HEK293 (cell line): ENCODE data around the gene KRT80.
A peak's percentile ranks its signal among the peaks of the same experiment; 100 is the strongest.

ENCODE experiments used
- BCL11A ChIP-seq: fragments of 450-650 bp; formaldehyde crosslinking; IDR thresholded peaks from 2 replicates; pipeline ENCODE4 v1.5.1; 2016; ENCODE audit warnings: low read depth, missing biosample characterization, missing genetic modification characterization
- GLIS2 ChIP-seq: fragments of 450-650 bp; formaldehyde crosslinking; IDR thresholded peaks from 2 replicates; pipeline ENCODE4 v1.5.1; 2016; ENCODE audit warnings: missing biosample characterization, missing genetic modification characterization
- KLF16 ChIP-seq: fragments of 450-650 bp; formaldehyde crosslinking; IDR thresholded peaks from 2 replicates; pipeline ENCODE4 v1.5.1; 2017; ENCODE audit warnings: missing biosample characterization, missing genetic modification characterization
- KLF7 ChIP-seq: fragments of 450-650 bp; formaldehyde crosslinking; IDR thresholded peaks from 2 replicates; pipeline ENCODE4 v1.5.1; 2016; ENCODE audit warnings: missing biosample characterization, missing genetic modification characterization, borderline replicate concordance
- KLF8 ChIP-seq: fragments of 450-650 bp; formaldehyde crosslinking; IDR thresholded peaks from 2 replicates; pipeline ENCODE4 v1.5.1; 2016; ENCODE audit warnings: missing biosample characterization, missing genetic modification characterization
- OVOL3 ChIP-seq: fragments of 450-650 bp; formaldehyde crosslinking; IDR thresholded peaks from 2 replicates; pipeline ENCODE4 v1.5.1; 2016; ENCODE audit warnings: missing biosample characterization, missing genetic modification characterization
- SCRT1 ChIP-seq: fragments of 450-650 bp; formaldehyde crosslinking; IDR thresholded peaks from 2 replicates; pipeline ENCODE4 v1.5.1; 2016; ENCODE audit warnings: missing biosample characterization, missing genetic modification characterization, borderline replicate concordance
- SP2 ChIP-seq: fragments of 450-650 bp; formaldehyde crosslinking; IDR thresholded peaks from 2 replicates; pipeline ENCODE4 v1.5.1; 2016; ENCODE audit warnings: missing biosample characterization, missing genetic modification characterization
- SP3 ChIP-seq: fragments of 450-650 bp; formaldehyde crosslinking; IDR thresholded peaks from 2 replicates; pipeline ENCODE4 v1.5.1; 2016; ENCODE audit warnings: missing biosample characterization, missing genetic modification characterization
- SP7 ChIP-seq: fragments of 450-650 bp; formaldehyde crosslinking; IDR thresholded peaks from 2 replicates; pipeline ENCODE4 v1.5.1; 2016; ENCODE audit warnings: missing biosample characterization, missing genetic modification characterization
- TCF7L2 ChIP-seq: IDR thresholded peaks from 2 replicates; pipeline ENCODE4 v1.6.1; 2011; ENCODE audit warnings: low read depth, mild to moderate bottlenecking, inconsistent platforms, low read length, moderate library complexity, borderline replicate concordance
- TRIM28 ChIP-seq: IDR thresholded peaks from 2 replicates; pipeline ENCODE4 v1.6.1; 2011; ENCODE audit warnings: low read length, control low read depth, borderline replicate concordance
- ZNF146 ChIP-seq: fragments of 450-650 bp; formaldehyde crosslinking; IDR thresholded peaks from 2 replicates; pipeline ENCODE4 v1.5.1; 2016; ENCODE audit warnings: missing biosample characterization, missing genetic modification characterization
- ZNF169 ChIP-seq: fragments of 450-650 bp; formaldehyde crosslinking; IDR thresholded peaks from 2 replicates; pipeline ENCODE4 v1.5.1; 2016; ENCODE audit warnings: missing biosample characterization, missing genetic modification characterization
- ZNF174 ChIP-seq: fragments of 450-650 bp; formaldehyde crosslinking; IDR thresholded peaks from 2 replicates; pipeline ENCODE4 v1.5.0; 2017; ENCODE audit warnings: missing biosample characterization, mild to moderate bottlenecking, missing genetic modification characterization
- ZNF214 ChIP-seq: fragments of 450-650 bp; formaldehyde crosslinking; IDR thresholded peaks from 2 replicates; pipeline ENCODE4 v1.5.1; 2017; ENCODE audit warnings: missing biosample characterization, mild to moderate bottlenecking, missing genetic modification characterization, borderline replicate concordance
- ZNF248 ChIP-seq: fragments of 450-650 bp; formaldehyde crosslinking; IDR thresholded peaks from 2 replicates; pipeline ENCODE4 v1.5.1; 2017; ENCODE audit warnings: missing biosample characterization, missing genetic modification characterization
- ZNF274 ChIP-seq, 2 experiments: fragments of 200-500 bp in 1 of 2; fragments of 450-650 bp in 1 of 2; sonication (Bioruptor generic) in 1 of 2; formaldehyde crosslinking in 1 of 2; IDR thresholded peaks; 2 replicates each; pipeline versions ENCODE4 v1.5.1 to v1.6.1; 2014 to 2016; ENCODE audit warnings: borderline replicate concordance in 1 of 2, inconsistent platforms in 1 of 2, low read length in 1 of 2, missing biosample characterization in 1 of 2, missing genetic modification characterization in 1 of 2
- ZNF350 ChIP-seq: fragments of 450-650 bp; formaldehyde crosslinking; IDR thresholded peaks from 2 replicates; pipeline ENCODE4 v1.5.0; 2017; ENCODE audit warnings: missing biosample characterization, mild to moderate bottlenecking, missing genetic modification characterization
- ZNF654 ChIP-seq: fragments of 450-650 bp; formaldehyde crosslinking; IDR thresholded peaks from 2 replicates; pipeline ENCODE4 v1.5.1; 2016; ENCODE audit warnings: low read depth, missing biosample characterization, missing genetic modification characterization
- ZNF658 ChIP-seq: fragments of 450-650 bp; formaldehyde crosslinking; IDR thresholded peaks from 2 replicates; pipeline ENCODE4; 2016; ENCODE audit warnings: missing biosample characterization, missing genetic modification characterization
- ZNF701 ChIP-seq: fragments of 450-650 bp; formaldehyde crosslinking; IDR thresholded peaks from 2 replicates; pipeline ENCODE4 v1.5.1; 2016; ENCODE audit warnings: missing biosample characterization, missing genetic modification characterization
- ZNF777 ChIP-seq: fragments of 450-650 bp; formaldehyde crosslinking; IDR thresholded peaks from 2 replicates; pipeline ENCODE4 v1.5.1; 2017; ENCODE audit warnings: missing biosample characterization, missing genetic modification characterization, borderline replicate concordance
- ZNF837 ChIP-seq: fragments of 450-650 bp; formaldehyde crosslinking; IDR thresholded peaks from 2 replicates; pipeline ENCODE4 v1.5.1; 2016; ENCODE audit warnings: missing biosample characterization, missing genetic modification characterization
- TF ChIP-seq, protein P1 (sequence below): fragments of 450-650 bp; formaldehyde crosslinking; IDR thresholded peaks from 2 replicates; pipeline ENCODE4 v1.5.1; 2016; ENCODE audit warnings: missing biosample characterization, missing genetic modification characterization
- TF ChIP-seq, protein P2 (sequence below): fragments of 450-650 bp; formaldehyde crosslinking; IDR thresholded peaks from 2 replicates; pipeline ENCODE4 v1.5.1; 2017; ENCODE audit warnings: missing biosample characterization, missing genetic modification characterization
- TF ChIP-seq, protein P3 (sequence below): fragments of 450-650 bp; formaldehyde crosslinking; IDR thresholded peaks from 2 replicates; pipeline ENCODE4 v1.5.1; 2016; ENCODE audit warnings: missing biosample characterization, missing genetic modification characterization
- TF ChIP-seq, protein P4 (sequence below): fragments of 450-650 bp; formaldehyde crosslinking; IDR thresholded peaks from 2 replicates; pipeline ENCODE4 v1.5.1; 2016; ENCODE audit warnings: missing biosample characterization, missing genetic modification characterization, borderline replicate concordance
- TF ChIP-seq, protein P5 (sequence below): fragments of 450-650 bp; formaldehyde crosslinking; IDR thresholded peaks from 2 replicates; pipeline ENCODE4 v1.5.1; 2016; ENCODE audit warnings: missing biosample characterization, missing genetic modification characterization

KRT80 gene

DNA sequence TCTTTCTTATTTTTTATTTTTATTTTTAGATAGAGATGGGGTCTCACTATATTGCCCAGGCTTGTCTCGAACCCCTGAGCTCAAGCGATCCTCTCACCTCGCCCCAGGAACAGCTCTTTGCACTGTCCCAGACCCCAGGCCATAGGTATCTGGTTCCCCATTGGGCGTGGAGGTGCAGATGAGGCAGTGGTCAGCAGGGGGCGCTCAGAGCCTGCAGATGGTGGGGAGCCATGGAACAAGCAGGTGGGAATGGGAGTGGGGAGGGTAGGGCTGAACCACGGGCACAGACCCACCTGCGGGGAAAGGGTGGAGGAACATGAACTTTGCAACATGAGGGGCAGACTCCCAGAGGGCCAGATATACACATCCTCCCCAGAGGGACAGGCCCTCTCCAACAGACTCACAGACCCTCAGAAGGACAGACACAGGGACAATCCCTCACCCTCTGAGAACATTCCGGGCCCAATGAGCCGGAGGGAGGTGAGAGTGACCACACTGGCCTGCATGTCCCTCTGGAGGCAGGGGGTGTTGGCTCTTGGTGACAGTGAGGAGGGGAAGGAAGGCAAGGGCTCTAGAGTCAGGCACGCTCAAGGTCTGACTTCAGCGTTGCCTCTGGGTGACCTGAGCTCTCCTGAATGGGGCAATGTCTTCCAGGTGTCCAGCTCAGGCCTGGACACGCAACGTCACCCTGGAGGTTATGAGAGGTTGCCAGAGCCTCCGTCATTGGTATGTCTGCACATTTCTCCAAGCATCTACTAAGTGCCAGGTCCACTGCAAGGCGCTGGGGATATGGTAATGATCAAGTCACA, 34.9 kb downstream of the KRT80 start (continued):
- TF ChIP-seq, protein P1, sequence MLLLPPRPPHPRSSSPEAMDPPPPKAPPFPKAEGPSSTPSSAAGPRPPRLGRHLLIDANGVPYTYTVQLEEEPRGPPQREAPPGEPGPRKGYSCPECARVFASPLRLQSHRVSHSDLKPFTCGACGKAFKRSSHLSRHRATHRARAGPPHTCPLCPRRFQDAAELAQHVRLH (tag by site-specific recombination) = no peak
- TF ChIP-seq ZNF214 (tag by site-specific recombination) (no peak), KLF8 (tag by site-specific recombination) (0 out of 2 replicates have a peak, but pooled peaks have one; percentile 26), ZNF146 (no peak), ZNF169 (tag by site-specific recombination) (no peak), TCF7L2 (no peak), ZNF837 (tag by site-specific recombination) (no peak), SCRT1 (tag by site-specific recombination) (0 out of 2 replicates have a peak, but pooled peaks have one; percentile 31), ZNF658 (tag by site-specific recombination) (no peak), OVOL3 (tag by site-specific recombination) (no peak), ZNF777 (no peak), SP7 (tag by site-specific recombination) (peak; percentile 35; the same call in 1 of the 2 replicates), ZNF701 (tag by site-specific recombination) (no peak), ZNF274 (IDR thresholded peaks at IDR 0.05; ENCODE audit: low read length) (no peak), ZNF274 (tag by site-specific recombination; IDR thresholded peaks at IDR 0.05; ENCODE audit: borderline replicate concordance) (no peak), ZNF654 (tag by site-specific recombination) (peak; percentile 99), SP3 (tag by site-specific recombination) (no peak), SP2 (tag by site-specific recombination) (no peak), KLF16 (tag by site-specific recombination) (0 out of 2 replicates have a peak, but pooled peaks have one; percentile 24), ZNF248 (no peak), KLF7 (0 out of 2 replicates have a peak, but pooled peaks have one; percentile 20), TRIM28 (no peak), ZNF174 (no peak), ZNF350 (tag by site-specific recombination) (no peak), GLIS2 (no peak), BCL11A (tag by site-specific recombination) (no peak)
- TF ChIP-seq, protein P2, sequence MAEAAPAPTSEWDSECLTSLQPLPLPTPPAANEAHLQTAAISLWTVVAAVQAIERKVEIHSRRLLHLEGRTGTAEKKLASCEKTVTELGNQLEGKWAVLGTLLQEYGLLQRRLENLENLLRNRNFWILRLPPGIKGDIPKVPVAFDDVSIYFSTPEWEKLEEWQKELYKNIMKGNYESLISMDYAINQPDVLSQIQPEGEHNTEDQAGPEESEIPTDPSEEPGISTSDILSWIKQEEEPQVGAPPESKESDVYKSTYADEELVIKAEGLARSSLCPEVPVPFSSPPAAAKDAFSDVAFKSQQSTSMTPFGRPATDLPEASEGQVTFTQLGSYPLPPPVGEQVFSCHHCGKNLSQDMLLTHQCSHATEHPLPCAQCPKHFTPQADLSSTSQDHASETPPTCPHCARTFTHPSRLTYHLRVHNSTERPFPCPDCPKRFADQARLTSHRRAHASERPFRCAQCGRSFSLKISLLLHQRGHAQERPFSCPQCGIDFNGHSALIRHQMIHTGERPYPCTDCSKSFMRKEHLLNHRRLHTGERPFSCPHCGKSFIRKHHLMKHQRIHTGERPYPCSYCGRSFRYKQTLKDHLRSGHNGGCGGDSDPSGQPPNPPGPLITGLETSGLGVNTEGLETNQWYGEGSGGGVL (tag by site-specific recombination) = no peak
- TF ChIP-seq, protein P3, sequence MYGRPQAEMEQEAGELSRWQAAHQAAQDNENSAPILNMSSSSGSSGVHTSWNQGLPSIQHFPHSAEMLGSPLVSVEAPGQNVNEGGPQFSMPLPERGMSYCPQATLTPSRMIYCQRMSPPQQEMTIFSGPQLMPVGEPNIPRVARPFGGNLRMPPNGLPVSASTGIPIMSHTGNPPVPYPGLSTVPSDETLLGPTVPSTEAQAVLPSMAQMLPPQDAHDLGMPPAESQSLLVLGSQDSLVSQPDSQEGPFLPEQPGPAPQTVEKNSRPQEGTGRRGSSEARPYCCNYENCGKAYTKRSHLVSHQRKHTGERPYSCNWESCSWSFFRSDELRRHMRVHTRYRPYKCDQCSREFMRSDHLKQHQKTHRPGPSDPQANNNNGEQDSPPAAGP (tag by site-specific recombination) = peak; percentile 91
- TF ChIP-seq, protein P4, sequence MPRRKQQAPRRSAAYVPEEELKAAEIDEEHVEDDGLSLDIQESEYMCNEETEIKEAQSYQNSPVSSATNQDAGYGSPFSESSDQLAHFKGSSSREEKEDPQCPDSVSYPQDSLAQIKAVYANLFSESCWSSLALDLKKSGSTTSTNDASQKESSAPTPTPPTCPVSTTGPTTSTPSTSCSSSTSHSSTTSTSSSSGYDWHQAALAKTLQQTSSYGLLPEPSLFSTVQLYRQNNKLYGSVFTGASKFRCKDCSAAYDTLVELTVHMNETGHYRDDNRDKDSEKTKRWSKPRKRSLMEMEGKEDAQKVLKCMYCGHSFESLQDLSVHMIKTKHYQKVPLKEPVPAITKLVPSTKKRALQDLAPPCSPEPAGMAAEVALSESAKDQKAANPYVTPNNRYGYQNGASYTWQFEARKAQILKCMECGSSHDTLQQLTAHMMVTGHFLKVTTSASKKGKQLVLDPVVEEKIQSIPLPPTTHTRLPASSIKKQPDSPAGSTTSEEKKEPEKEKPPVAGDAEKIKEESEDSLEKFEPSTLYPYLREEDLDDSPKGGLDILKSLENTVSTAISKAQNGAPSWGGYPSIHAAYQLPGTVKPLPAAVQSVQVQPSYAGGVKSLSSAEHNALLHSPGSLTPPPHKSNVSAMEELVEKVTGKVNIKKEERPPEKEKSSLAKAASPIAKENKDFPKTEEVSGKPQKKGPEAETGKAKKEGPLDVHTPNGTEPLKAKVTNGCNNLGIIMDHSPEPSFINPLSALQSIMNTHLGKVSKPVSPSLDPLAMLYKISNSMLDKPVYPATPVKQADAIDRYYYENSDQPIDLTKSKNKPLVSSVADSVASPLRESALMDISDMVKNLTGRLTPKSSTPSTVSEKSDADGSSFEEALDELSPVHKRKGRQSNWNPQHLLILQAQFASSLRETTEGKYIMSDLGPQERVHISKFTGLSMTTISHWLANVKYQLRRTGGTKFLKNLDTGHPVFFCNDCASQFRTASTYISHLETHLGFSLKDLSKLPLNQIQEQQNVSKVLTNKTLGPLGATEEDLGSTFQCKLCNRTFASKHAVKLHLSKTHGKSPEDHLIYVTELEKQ (tag by site-specific recombination) = no peak
- TF ChIP-seq, protein P5, sequence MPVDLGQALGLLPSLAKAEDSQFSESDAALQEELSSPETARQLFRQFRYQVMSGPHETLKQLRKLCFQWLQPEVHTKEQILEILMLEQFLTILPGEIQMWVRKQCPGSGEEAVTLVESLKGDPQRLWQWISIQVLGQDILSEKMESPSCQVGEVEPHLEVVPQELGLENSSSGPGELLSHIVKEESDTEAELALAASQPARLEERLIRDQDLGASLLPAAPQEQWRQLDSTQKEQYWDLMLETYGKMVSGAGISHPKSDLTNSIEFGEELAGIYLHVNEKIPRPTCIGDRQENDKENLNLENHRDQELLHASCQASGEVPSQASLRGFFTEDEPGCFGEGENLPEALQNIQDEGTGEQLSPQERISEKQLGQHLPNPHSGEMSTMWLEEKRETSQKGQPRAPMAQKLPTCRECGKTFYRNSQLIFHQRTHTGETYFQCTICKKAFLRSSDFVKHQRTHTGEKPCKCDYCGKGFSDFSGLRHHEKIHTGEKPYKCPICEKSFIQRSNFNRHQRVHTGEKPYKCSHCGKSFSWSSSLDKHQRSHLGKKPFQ (tag by site-specific recombination) = no peak
